Activated naive CD4-positive, alpha-beta T cell treated with anti-CD3 and anti-CD28 coated beads, Interleukin-2, amount 10 ng/mL, durations not matched to agents 7 days and 5 days (primary cell): ENCODE data around the gene ZYX.

Experiments used
- CTCF ChIA-PET: fragments of 350-600 bp; sonication (Branson Sonifier 250); formaldehyde crosslinking; loops from one replicate; lab custom pipeline; 2021; ENCODE audit warnings: antibody characterized with exemption; lab: Charles Lee
- DNase-seq: peaks from one replicate; pipeline ENCODE4 v3.0.0-alpha.2; 2020
- H3K27ac Mint-ChIP-seq: one replicate; pipeline ENCODE4 v1.8.0; 2021; ENCODE audit warnings: mild to moderate bottlenecking, moderate library complexity, mixed read lengths
- H3K27me3 Mint-ChIP-seq: one replicate; pipeline ENCODE4 v1.8.0; 2021; ENCODE audit warnings: mild to moderate bottlenecking, mixed read lengths
- H3K36me3 Mint-ChIP-seq: one replicate; pipeline ENCODE4 v1.8.0; 2021; ENCODE audit warnings: mixed read lengths
- H3K4me1 Mint-ChIP-seq: one replicate; pipeline ENCODE4 v1.8.0; 2021; ENCODE audit warnings: mixed read lengths
- H3K4me3 Mint-ChIP-seq: one replicate; pipeline ENCODE4 v1.8.0; 2021; ENCODE audit warnings: mild to moderate bottlenecking, moderate library complexity, mixed read lengths
- H3K9me3 Mint-ChIP-seq: one replicate; pipeline ENCODE4 v1.8.0; 2021; ENCODE audit warnings: mixed read lengths

Gene ZYX

GRCh38 chr7:143437578-143437977, 56.4 kb downstream of the ZYX start:
- no peaks in the 10 kb centered on the region for H3K36me3 Mint-ChIP-seq
- H3K4me3 Mint-ChIP-seq, result no peak overlapping the region
- CTCF ChIA-PET, result interaction anchor here (0.9 kb wide), 1 partner anchor 23 kb away, joined by 3 read pairs; no protein-coding TSS in a partner anchor
- H3K4me1 Mint-ChIP-seq, result peaks cover 14% of the 10 kb centered on the region
- H3K9me3 Mint-ChIP-seq, result no peaks in the 10 kb centered on the region
- peak overlapping the region; percentile 57 for H3K27ac Mint-ChIP-seq
- DNase-seq, result no peak
- no peaks in the 10 kb centered on the region for H3K27me3 Mint-ChIP-seq

DNA sequence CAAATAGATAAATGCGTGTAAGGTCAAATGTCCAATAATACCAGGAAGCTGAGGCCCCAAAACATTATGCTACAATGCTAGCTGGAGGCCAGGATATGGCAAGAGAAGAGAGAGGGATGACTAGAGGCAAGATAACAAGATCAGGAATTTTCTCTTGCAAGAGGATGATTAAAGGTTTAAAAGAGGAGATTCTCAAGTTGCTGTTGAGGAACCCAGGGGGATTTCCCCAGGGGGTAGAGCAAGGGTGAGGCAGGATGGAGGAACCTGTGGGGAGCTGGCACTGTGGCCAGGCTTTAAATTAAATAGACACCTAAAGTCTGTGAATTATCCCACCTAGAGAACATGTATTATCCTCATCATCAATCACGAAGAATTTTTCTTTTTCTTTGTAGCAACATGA, 58.7 kb downstream of the ZYX start:
- no peaks in the 10 kb centered on the region for H3K36me3 Mint-ChIP-seq
- no peaks in the 10 kb centered on the region for H3K9me3 Mint-ChIP-seq
- H3K4me1 Mint-ChIP-seq, result peaks cover 14% of the 10 kb centered on the region
- no peak for DNase-seq
- H3K27me3 Mint-ChIP-seq, result no peaks in the 10 kb centered on the region
- no peak overlapping the region for H3K27ac Mint-ChIP-seq
- CTCF ChIA-PET, result no interaction called here
- no peak overlapping the region for H3K4me3 Mint-ChIP-seq
